Colonic mucosa (tissue), 4 donors: Measurements from ENCODE around the gene NBPF15. TPM values are rescaled to one million over a fixed set of nuclear protein-coding genes. Genes with fewer than 3 reads are reported as not detected.
"Not testable (repeated sequence)": the region's sequence is repeated elsewhere in the genome, so short reads cannot be mapped to it uniquely, and the experiment has no call there.

Experiments
- DNase-seq: peaks from one replicate; pipeline ENCODE4 v3.0.0-alpha.2; 2020
- H3K27ac ChIP-seq: fragments of 200-600 bp; one replicate; pipeline ENCODE4 v1.8.0; 2021
- H3K27me3 ChIP-seq: fragments of 200-600 bp; one replicate; pipeline ENCODE4 v1.8.0; 2021
- H3K36me3 ChIP-seq: fragments of 200-600 bp; one replicate; pipeline ENCODE4 v1.8.0; 2021
- H3K4me1 ChIP-seq: fragments of 200-600 bp; one replicate; pipeline ENCODE4 v1.8.0; 2021; ENCODE audit warnings: mild to moderate bottlenecking
- H3K4me3 ChIP-seq: fragments of 200-600 bp; one replicate; pipeline ENCODE4 v1.8.0; 2021
- H3K9ac ChIP-seq, 2 donors: one replicate each; pipeline ENCODE4 v1.7.0; 2013; ENCODE audit warnings: control low read depth in 2 of 2, low read depth in 2 of 2, low read length in 2 of 2
- H3K9me3 ChIP-seq: fragments of 200-600 bp; one replicate; pipeline ENCODE4 v1.8.0; 2021
- intact Hi-C: fragments of 100-400 bp; cut with DNase I; formaldehyde crosslinking; loops from one replicate; pipeline ENCODE4 v1.14.1; 2022
- total RNA-seq, 2 donors: library from RNA; stranded (reverse); fragmentation: NEBNext Ultra II Directional in 1 of 2; extraction: Animal tissue kit (Norgen Biotek cat#: 25700) in 1 of 2; gene quantifications; one replicate each; pipeline ENCODE4 v1.2.1, GENCODE V29; 2021
- donor health status: healthy.
- donor health status: DM: no; HTN: no; CAD: no.
- donor health status: DM: no; HTN: no; CAD: no.

Gene NBPF15
- total RNA-seq, 2 donors from 2014 or later = 9.7 to 18.2 TPM

- DNase-seq, H3K36me3 ChIP-seq, H3K27me3 ChIP-seq, H3K9ac ChIP-seq, intact Hi-C loops, H3K4me1 ChIP-seq, H3K9me3 ChIP-seq: not testable (repeated sequence)
- Histone ChIP-seq H3K4me3 (peak overlapping the region; percentile 32), H3K27ac (peak overlapping the region; percentile 78)
These were observed 47.9 kb downstream of the NBPF15 start for GRCh38 chr1:144413404-144414118.

- H3K4me1 ChIP-seq, H3K27me3 ChIP-seq, H3K9me3 ChIP-seq, intact Hi-C loops, H3K36me3 ChIP-seq: not testable (repeated sequence)
- H3K9ac ChIP-seq = peak overlapping the region in 1 of 2 donors; percentile 12
- H3K4me3 ChIP-seq = peak overlapping the region; percentile 32
- DNase-seq = peak; percentile 80
- peak overlapping the region; percentile 78 for H3K27ac ChIP-seq
These were observed 48.7 kb downstream of the NBPF15 start for GRCh38 chr1:144412491-144413403.

DNA sequence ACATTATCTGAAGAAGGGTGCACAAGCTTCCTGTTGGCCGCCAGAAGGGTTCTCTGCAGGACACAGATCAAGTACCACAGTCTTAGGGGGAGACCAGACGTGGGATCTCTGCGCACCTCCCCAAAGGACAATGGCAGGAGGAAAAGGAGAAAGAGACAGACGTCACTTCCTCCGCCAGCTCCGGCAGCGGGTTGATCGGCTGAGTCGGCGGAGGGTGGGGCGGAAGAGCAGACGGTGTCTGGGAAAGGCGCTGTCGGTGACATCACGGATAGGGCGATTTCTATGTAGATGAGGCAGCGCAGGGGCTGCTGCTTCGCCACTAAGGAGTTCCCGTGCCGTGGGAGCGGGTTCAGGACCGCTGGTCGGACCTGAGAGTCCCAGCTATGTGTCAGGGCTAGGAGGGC is 49.4 kb downstream of the NBPF15 start:
- H3K27ac ChIP-seq = not testable (repeated sequence)

GRCh38 chr1:144402807-144403206 is 58.7 kb downstream of the NBPF15 start:
- H3K36me3 ChIP-seq, intact Hi-C loops, H3K4me1 ChIP-seq, H3K27me3 ChIP-seq, H3K9me3 ChIP-seq, DNase-seq, H3K9ac ChIP-seq, H3K4me3 ChIP-seq, H3K27ac ChIP-seq: not testable (repeated sequence)

More for the DNA sequence above, 49.4 kb downstream of the NBPF15 start:
- H3K36me3 ChIP-seq, H3K4me3 ChIP-seq, H3K27me3 ChIP-seq, H3K9me3 ChIP-seq, H3K9ac ChIP-seq, H3K4me1 ChIP-seq, intact Hi-C loops: not testable (repeated sequence)
- peak; percentile 73 for DNase-seq

- intact Hi-C loops, DNase-seq, H3K9me3 ChIP-seq, H3K36me3 ChIP-seq, H3K27ac ChIP-seq, H3K9ac ChIP-seq, H3K4me3 ChIP-seq, H3K4me1 ChIP-seq, H3K27me3 ChIP-seq: not testable (repeated sequence)
These were observed 89.8 kb downstream of the NBPF15 start for GRCh38 chr1:144371651-144372050.

Other genes starting within 250 kb of the NBPF15 start
- gene PPIAL4E, start 88.0 kb downstream of the NBPF15 start, total RNA-seq = not detected
- gene PPIAL4F, start 131.2 kb upstream of the NBPF15 start, total RNA-seq = not detected